Esophagus muscularis mucosa (tissue), 4 donors: ENCODE data around the gene SDHAF4. TPM values are rescaled to one million over a fixed set of nuclear protein-coding genes. Genes with fewer than 3 reads are reported as not detected.

ENCODE experiments used
- DNase-seq: peaks from one replicate; pipeline ENCODE4 v3.0.0-alpha.2; 2017; ENCODE audit errors: extremely low spot score
- H3K27ac ChIP-seq, 4 donors: fragments of 200-600 bp; sonication (generic); replicated peaks in 1 of 4; 1 replicate in 3 of 4; 2 replicates in 1 of 4; pipeline ENCODE4 v1.5.1; 2016 to 2019; ENCODE audit warnings: mild to moderate bottlenecking in 1 of 4
- H3K27me3 ChIP-seq, 4 donors: fragments of 200-600 bp; sonication (generic); one replicate each; pipeline versions ENCODE4 v1.5.1 to v1.6.0; 2016 to 2019
- H3K36me3 ChIP-seq, 4 donors: fragments of 200-600 bp; sonication (generic); one replicate each; pipeline ENCODE4 v1.5.1; 2016 to 2019
- H3K4me1 ChIP-seq, 4 donors: fragments of 200-600 bp; sonication (generic); one replicate each; pipeline ENCODE4 v1.5.1; 2016 to 2019
- H3K4me3 ChIP-seq, 4 donors: fragments of 200-600 bp; sonication (generic); 1 replicate in 2 of 4; 2 replicates in 2 of 4; pipeline ENCODE4 v1.5.1; 2016 to 2019; ENCODE audit warnings: mild to moderate bottlenecking in 4 of 4, moderate library complexity in 1 of 4
- H3K9me3 ChIP-seq, 4 donors: fragments of 200-600 bp; sonication (generic); 1 replicate in 3 of 4; 2 replicates in 1 of 4; pipeline ENCODE4 v1.5.1; 2016 to 2019
- EP300 ChIP-seq: sonication (generic); formaldehyde crosslinking; IDR thresholded peaks from one replicate; pipeline ENCODE4 v1.6.1; 2017; ENCODE audit warnings: antibody characterized with exemption
- POLR2A ChIP-seq: fragments of 450-650 bp; IDR thresholded peaks from one replicate; pipeline ENCODE4 v1.6.1; 2017; ENCODE audit warnings: antibody characterized with exemption, moderate library complexity, mild to moderate bottlenecking, low read depth
- POLR2AphosphoS5 ChIP-seq, 2 donors: sonication (generic); formaldehyde crosslinking; IDR thresholded peaks; one replicate each; pipeline ENCODE4 v1.6.1; 2017; ENCODE audit warnings: antibody characterized with exemption in 2 of 2
- WGBS: methylation state at CpG from one replicate; pipeline ENCODE4 v1.1.5; 2018; 5-methylcytosine and 5-hydroxymethylcytosine counted together
- intact Hi-C: fragments of 100-400 bp; cut with DNase I; formaldehyde crosslinking; loops from one replicate; pipeline ENCODE4 v1.15.1; 2023
- total RNA-seq, 4 donors: library from RNA; depleted of rRNA; stranded (reverse); fragments of >200 nt; gene quantifications; one replicate each; pipeline versions ENCODE4 v1.1.0 to v1.2.1, GENCODE V29; 2016
- TF ChIP-seq, protein P1 (sequence below), 3 experiments: fragments of 200-600 bp in 2 of 3; fragments of 450-650 bp in 1 of 3; sonication (generic) in 2 of 3; IDR thresholded peaks; one replicate each; pipeline ENCODE4 v1.5.1; 2017 to 2019; ENCODE audit warnings: antibody characterized with exemption in 3 of 3, mild to moderate bottlenecking in 2 of 3, moderate library complexity in 1 of 3

Gene SDHAF4
- total RNA-seq, 4 donors from 2014 or later = 5.2 to 11.2 (median 8.7) TPM

DNA sequence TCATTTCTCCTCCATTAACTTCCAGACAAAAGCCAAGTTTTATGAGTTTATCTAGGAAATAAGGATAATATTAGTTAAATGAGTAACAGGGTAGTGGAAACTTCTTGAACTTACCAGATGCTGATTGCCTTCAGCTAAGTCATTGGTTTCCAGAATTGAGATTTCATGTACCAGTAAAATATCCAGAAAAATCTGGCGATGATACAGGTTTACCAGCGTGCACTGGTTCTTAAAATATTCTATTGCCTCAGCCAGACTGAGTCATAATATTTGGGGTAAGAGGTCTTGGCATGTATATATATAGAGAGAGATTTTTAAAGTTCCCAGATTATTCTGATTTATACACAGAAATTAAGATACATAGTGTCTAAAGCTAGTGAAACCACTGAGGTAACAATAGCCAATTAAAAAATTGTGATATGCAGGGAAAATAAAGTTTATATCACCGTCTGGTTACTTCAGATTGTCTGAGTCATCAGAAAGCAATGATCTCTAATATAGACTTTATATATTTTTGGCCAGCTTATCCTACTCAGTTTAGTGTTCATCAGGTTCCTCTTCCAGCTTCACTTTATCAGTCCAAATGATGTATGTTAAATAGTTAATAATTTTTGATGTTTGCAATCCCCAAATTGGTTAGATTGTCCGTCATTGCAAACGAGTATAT lies 39.5 kb upstream of the SDHAF4 start:
- no peak overlapping the region for H3K27ac ChIP-seq
- intact Hi-C loops = no loop called here
- 86% methylated on average over 5 of the region's 5 CpGs for WGBS
- H3K4me1 ChIP-seq = no peaks in the 10 kb centered on the region
- no peaks in the 10 kb centered on the region for H3K9me3 ChIP-seq
- no peak overlapping the region for H3K4me3 ChIP-seq
- TF ChIP-seq EP300 (no peak), POLR2AphosphoS5 (IDR thresholded peaks at IDR 0.05) (no peak), POLR2A (no peak)
- TF ChIP-seq, protein P1, sequence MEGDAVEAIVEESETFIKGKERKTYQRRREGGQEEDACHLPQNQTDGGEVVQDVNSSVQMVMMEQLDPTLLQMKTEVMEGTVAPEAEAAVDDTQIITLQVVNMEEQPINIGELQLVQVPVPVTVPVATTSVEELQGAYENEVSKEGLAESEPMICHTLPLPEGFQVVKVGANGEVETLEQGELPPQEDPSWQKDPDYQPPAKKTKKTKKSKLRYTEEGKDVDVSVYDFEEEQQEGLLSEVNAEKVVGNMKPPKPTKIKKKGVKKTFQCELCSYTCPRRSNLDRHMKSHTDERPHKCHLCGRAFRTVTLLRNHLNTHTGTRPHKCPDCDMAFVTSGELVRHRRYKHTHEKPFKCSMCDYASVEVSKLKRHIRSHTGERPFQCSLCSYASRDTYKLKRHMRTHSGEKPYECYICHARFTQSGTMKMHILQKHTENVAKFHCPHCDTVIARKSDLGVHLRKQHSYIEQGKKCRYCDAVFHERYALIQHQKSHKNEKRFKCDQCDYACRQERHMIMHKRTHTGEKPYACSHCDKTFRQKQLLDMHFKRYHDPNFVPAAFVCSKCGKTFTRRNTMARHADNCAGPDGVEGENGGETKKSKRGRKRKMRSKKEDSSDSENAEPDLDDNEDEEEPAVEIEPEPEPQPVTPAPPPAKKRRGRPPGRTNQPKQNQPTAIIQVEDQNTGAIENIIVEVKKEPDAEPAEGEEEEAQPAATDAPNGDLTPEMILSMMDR (IDR thresholded peaks at IDR 0.05) = no peak
- peaks cover 0 to 59% (median 29%) of the 10 kb centered on the region in 4 donors for H3K36me3 ChIP-seq
- no peak for DNase-seq
- H3K27me3 ChIP-seq = no peaks in the 10 kb centered on the region

DNA sequence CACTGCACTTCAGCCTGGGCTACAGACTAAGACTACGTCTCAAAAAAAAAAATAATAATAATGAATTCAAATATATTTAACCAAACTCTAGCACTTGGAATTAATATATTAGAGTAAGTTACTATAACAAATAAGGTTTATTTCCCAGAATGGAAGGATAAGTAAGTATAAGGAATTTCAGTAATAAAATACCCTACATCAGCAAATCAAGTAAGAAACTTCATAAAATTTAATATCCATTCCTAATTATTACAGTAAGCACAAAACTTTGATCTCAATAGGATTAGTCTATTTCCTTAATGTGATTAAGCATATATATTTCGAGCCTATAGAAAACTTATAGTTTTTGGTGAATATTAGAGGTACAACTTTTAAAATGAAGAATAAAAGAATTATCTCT lies 36.7 kb upstream of the SDHAF4 start:
- Histone ChIP-seq H3K9me3 (no peaks in the 10 kb centered on the region), H3K36me3 (peaks cover 0 to 53% (median 30%) of the 10 kb centered on the region in 4 donors), H3K27me3 (no peaks in the 10 kb centered on the region), H3K4me1 (no peaks in the 10 kb centered on the region), H3K27ac (no peak overlapping the region), H3K4me3 (no peak overlapping the region)
- DNase-seq = no peak
- WGBS = 100% methylated on average over 2 of the region's 2 CpGs
- intact Hi-C loops = no loop called here
- TF ChIP-seq, protein P1 (IDR thresholded peaks at IDR 0.05) = no peak
- TF ChIP-seq EP300 (no peak), POLR2AphosphoS5 (IDR thresholded peaks at IDR 0.05) (no peak), POLR2A (no peak)

DNA sequence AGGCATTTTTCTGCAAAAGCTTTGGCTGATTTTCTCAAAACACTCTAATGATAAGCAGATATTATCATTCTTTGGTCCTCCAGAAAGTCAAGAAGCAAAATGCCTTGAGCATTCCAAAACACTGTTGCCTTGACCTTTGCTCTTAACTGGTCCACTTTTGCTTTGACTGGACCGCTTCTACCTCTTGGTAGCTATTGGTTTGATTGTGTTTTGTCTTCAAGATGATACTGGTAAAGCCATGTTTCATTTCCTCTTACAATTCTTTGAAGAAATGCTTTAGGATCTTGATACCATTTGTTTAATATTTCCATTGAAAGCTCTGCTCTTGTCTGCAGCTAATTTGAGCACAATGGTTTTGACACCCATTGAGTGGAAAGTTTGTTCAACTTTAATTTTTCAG lies 35.6 kb upstream of the SDHAF4 start:
- Histone ChIP-seq H3K36me3 (peaks cover 0 to 52% (median 32%) of the 10 kb centered on the region in 4 donors), H3K4me1 (no peaks in the 10 kb centered on the region), H3K27ac (no peak overlapping the region), H3K4me3 (no peak overlapping the region), H3K27me3 (no peaks in the 10 kb centered on the region), H3K9me3 (no peaks in the 10 kb centered on the region)
- TF ChIP-seq, protein P1 (IDR thresholded peaks at IDR 0.05) = no peak
- TF ChIP-seq EP300 (no peak), POLR2A (no peak), POLR2AphosphoS5 (IDR thresholded peaks at IDR 0.05) (no peak)
- no peak for DNase-seq
- 90% methylated on average over 1 of the region's 1 CpG for WGBS
- intact Hi-C loops = no loop called here

DNA sequence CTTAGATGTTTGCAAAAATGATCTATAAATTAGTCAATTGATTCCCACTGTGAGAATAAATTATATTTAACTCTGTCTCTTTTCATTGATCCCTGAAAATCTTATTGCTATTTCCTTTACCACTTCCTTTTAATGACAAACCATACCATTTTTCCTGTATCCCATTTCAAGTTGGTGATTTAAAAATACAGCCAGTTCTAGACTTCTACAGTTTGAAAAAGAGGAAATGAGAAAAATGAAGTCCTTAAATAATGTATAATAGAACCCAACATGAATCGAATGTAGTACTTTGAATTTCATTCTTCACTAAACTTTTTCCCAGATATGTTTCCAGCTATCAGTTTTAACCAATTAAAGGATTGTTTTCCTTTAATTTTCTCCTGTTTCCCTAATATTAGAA lies 29.5 kb upstream of the SDHAF4 start:
- DNase-seq = no peak
- peaks cover 5 to 71% (median 32%) of the 10 kb centered on the region in 4 donors for H3K36me3 ChIP-seq
- intact Hi-C loops = no loop called here
- no peaks in the 10 kb centered on the region for H3K4me1 ChIP-seq
- TF ChIP-seq, protein P1 (IDR thresholded peaks at IDR 0.05) = no peak
- TF ChIP-seq POLR2AphosphoS5 (IDR thresholded peaks at IDR 0.05) (no peak), POLR2A (no peak), EP300 (no peak)
- no peaks in the 10 kb centered on the region for H3K27me3 ChIP-seq
- H3K4me3 ChIP-seq = no peak overlapping the region
- 85% methylated on average over 1 of the region's 1 CpG for WGBS
- no peak overlapping the region for H3K27ac ChIP-seq
- no peaks in the 10 kb centered on the region for H3K9me3 ChIP-seq

DNA sequence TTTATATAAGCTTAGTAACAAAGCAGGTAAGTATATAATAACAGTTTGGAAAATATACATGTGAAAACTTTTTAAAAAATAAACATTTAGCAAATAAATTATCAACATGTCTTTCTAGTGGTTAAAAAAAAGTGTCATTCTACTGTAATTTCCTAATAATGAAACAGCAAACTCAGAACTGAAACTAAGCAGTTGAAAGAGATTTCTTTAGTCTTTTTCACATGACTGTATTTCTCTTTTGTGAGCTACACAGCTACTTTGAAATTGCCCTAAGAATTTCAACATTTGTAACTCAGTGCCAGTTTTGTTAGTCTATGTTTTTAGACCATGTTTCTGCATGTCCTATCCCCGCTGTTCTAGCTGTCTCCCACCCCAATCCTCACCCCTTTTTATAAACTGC lies 28.4 kb upstream of the SDHAF4 start:
- H3K4me3 ChIP-seq = no peak overlapping the region
- H3K9me3 ChIP-seq = no peaks in the 10 kb centered on the region
- no peaks in the 10 kb centered on the region for H3K27me3 ChIP-seq
- no peaks in the 10 kb centered on the region for H3K4me1 ChIP-seq
- H3K36me3 ChIP-seq = peaks cover 5 to 67% (median 32%) of the 10 kb centered on the region in 4 donors
- no peak for DNase-seq
- WGBS = 93% methylated on average over 1 of the region's 1 CpG
- intact Hi-C loops = no loop called here
- TF ChIP-seq EP300 (no peak), POLR2A (no peak), POLR2AphosphoS5 (IDR thresholded peaks at IDR 0.05) (no peak)
- TF ChIP-seq, protein P1 (IDR thresholded peaks at IDR 0.05) = no peak
- no peak overlapping the region for H3K27ac ChIP-seq
